Measurements from ENCODE around the gene OR2L8.

- TF ChIP-seq CTCF (IDR thresholded peaks at IDR 0.05) (no peak), EP300 (IDR thresholded peaks at IDR 0.05) (no peak)
Measured at GRCh38 chr1:247923941-247924340, 24.7 kb upstream of the OR2L8 start.
